ENCODE results near the gene CIAO3. TPM values are rescaled to one million over a fixed set of nuclear protein-coding genes. Genes with fewer than 3 reads are reported as not detected.
"Not testable (repeated sequence)": the region's sequence is repeated elsewhere in the genome, so short reads cannot be mapped to it uniquely, and the experiment has no call there.

CIAO3 gene
- total RNA-seq, 1 experiment from 2014 or later = 15.0 TPM

GRCh38 chr16:760545-761343 is 19.9 kb upstream of the CIAO3 start, which contains the start of gene MSLN:
MSLN (plus strand) TSS chr16:760734; CDS start chr16:762681, 1,947 bp downstream.
- DNase-seq (ENCODE audit: low spot score) = no peak

- DNase-seq (ENCODE audit: low spot score) = no peak
Observed at GRCh38 chr16:760065-760464, 19.3 kb upstream of the CIAO3 start.

DNA sequence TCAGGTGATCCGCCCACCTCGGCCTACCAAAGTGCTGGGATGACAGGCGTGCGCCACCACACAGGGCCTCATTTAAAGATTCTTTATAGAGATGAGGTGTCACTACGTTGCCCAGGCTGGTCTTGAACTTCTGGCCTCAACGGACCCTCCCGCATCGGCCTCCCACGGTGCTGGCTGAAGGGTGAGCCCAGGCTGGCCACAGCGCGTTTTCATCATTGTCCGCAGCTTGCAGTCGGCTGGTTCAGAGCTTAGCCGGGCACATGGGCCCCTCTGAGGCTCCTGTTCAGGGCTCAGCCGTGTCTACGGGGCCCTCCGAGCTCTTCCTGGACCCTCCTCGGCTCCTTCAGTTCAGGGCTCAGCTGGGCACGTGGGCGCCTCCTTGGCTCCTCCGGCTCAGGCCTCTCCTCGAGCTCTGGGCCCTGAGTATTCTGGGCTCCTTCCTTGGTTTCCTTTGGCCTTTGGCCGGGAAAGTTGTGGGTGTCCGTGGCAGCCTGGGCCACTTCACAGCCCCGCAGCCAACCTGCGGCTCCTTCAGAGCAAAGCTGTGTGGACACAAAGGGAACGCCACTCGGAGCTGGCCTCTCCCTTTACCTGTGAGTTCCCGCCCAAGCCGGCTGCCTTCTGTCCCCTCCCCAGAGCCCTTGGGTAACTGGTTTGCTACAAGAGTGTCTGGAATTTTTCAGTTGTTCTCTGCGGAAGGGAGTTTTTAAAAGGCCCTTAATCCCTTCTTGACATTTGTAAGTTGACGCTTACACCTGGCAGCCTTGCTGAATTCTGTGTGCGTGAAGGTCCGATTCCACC is 18.5 kb upstream of the CIAO3 start:
- no peak for DNase-seq (ENCODE audit: low spot score)

- DNase-seq (ENCODE audit: low spot score) = no peak
Observed at GRCh38 chr16:756428-756827, 15.6 kb upstream of the CIAO3 start.

DNA sequence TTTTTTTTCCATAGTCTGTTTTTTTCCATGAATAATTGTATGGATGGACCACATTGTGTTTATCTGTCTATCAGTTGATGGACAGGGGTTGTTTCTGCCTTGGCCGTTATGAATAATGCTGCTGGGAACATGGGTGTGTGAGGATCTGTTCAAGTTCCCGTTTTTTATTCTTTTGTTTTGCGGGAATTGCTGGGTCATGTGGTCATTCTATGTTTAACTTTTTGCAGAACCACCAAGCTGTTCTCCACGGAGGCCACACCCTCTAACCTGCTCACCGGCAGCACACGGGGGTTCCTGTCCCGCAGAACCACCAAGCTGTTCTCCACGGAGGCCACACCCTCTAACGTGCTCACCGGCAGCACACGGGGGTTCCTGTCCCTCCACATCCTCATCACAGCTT is 13.9 kb upstream of the CIAO3 start:
- no peak for DNase-seq (ENCODE audit: low spot score)

- DNase-seq (ENCODE audit: low spot score) = not testable (repeated sequence)
Observed at GRCh38 chr16:754121-754607, 13.4 kb upstream of the CIAO3 start.

GRCh38 chr16:752007-752312 is 11.2 kb upstream of the CIAO3 start:
- no peak for DNase-seq (ENCODE audit: low spot score)

- DNase-seq (ENCODE audit: low spot score) = no peak
Observed at GRCh38 chr16:751152-752006, 10.6 kb upstream of the CIAO3 start.

GRCh38 chr16:750485-750884 is 9.7 kb upstream of the CIAO3 start:
- no peak for DNase-seq (ENCODE audit: low spot score)

GRCh38 chr16:749010-749409 is 8.2 kb upstream of the CIAO3 start:
- DNase-seq (ENCODE audit: low spot score) = no peak

DNA sequence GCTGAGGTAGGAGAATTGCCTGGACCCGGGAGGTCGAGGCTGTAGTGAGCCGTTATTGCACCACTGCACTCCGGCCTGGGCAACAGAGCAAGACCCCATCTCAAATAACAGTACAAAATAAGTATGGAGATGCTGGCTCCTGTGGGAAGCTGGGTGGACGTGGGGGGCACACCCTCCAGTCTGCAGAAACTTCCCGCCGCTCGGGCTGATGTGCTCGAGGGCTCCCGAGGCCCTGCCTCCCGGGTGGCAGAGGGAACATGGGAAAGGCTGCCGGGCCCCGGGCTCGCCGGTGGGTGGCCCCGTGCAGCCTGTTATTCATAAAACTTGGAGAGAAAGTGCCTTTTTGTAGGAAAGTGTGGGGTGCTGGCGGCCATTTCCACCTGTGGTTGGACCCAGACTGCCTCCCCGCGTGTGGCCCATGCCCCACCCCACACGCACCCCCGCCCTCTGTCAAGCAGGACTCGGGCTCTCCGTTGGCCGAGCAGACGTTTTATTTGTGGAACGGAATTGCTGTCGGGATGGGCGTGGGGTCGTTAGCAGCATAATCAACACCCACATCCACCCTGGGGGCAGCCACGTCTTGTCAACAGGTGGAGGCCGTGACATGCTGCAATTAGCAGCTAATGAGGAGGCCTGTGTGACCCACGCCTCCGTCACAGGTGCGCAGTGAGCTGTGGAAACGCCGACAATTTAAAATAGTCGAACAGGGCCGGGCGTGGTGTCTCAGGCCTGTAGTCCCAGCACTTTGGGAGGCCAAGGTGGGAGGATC is 7.4 kb upstream of the CIAO3 start:
- DNase-seq (ENCODE audit: low spot score) = no peak

DNA sequence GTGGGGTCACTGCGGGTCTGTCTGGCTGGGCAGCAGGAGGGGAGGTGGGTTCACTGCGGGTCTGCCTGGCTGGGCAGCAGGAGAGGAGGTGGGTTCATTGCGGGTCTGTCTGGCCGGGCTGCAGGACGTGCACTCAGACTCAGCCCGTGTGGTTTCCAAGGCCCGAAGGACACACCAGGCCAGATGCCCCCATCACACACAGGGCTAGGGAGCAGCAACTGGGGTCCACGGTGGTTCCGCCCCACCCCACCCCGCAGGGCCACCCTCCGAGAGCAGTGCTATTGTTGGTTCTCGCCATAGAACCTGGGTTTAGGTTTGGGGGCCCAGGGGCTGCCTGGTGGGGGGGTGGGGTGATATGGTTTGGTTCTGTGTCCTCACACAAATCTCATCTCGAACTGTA is 5.8 kb upstream of the CIAO3 start:
- no peak for DNase-seq (ENCODE audit: low spot score)

GRCh38 chr16:745739-746138 is 4.9 kb upstream of the CIAO3 start:
- DNase-seq (ENCODE audit: low spot score) = no peak

DNA sequence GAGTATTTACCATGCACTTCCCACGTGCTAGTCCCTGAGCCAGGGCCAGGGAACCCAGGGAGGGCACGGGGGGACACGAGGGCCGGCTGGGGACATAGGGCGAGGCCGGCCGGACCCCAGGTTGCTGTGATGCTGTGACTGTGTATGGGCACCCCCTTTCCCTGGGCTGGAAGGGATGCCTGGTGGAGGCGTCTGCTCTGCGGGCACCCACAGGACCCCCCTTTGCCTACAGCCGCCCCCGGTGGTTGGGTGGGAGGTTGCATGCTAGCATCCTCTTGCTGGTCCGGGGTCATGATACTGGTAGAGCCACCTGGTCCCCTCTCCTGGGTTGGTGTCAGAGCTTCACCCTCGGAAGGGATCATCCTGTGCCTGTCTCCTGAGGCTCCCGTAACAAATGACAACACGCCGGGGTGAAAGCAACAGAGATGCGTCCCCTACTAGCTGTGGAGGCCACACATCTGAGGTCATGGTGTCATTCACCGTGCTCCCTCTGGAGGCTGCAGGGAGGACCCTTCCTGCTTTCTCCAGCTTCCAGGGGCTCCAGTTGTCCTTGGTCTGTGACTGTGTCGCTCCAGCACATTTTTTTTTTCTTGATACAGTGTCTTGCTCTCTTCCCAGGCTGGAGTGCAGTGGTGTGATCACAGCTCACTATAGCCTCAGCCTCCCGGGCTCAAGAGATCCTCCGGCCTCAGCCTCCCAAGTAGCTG is 3.1 kb upstream of the CIAO3 start:
- no peak for DNase-seq (ENCODE audit: low spot score)

GRCh38 chr16:742894-743293 is 2.1 kb upstream of the CIAO3 start:
- not testable (repeated sequence) for DNase-seq (ENCODE audit: low spot score)

DNA sequence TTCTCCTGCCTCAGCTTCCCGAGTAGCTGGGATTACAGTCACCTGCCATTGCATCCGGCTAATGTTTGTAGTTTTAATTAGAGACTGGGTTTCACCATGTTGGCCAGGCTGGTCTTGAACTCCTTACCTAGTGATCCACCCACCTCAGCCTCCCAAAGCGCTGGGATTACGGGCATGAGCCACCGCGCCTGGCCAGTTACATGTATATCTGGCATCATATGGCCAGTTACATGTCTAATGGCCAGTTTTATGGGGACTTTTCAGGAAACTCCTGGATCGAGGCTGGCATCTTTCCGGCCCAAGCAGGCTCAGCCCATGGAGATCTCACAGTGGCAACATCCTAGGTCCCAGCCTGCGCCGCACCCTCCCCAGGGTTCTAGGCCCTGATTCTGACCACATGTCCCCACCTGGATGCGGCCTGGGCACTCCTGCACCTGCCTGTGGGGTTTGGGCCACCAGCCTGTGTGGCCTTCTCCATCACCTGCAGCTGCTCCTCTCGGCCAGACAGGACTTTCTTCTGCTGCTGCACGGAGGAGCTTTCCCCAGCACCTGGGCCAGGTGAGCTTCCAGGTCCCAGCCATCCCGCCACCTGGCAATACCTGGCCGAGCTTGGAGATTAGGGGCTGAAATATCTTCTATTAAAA is 1.3 kb upstream of the CIAO3 start:
- DNase-seq (ENCODE audit: low spot score) = no peak

DNA sequence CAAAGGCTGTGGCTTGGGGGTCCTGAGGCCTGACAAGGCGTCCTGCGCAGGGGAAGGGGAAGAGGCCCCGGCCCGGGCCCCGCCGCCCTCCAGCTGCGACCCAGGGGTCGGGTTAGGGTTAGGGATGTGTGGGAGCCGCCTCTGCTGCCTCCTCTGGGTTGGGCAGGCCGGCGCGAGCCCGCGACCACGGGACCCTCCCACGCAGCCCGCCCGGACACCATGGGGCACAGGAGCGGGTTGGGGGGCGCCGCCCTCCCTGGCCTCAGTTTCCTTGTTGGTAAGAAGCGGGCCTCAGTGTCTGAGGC is 386 bp downstream of the CIAO3 start:
- DNase-seq (ENCODE audit: low spot score) = no peak

DNA sequence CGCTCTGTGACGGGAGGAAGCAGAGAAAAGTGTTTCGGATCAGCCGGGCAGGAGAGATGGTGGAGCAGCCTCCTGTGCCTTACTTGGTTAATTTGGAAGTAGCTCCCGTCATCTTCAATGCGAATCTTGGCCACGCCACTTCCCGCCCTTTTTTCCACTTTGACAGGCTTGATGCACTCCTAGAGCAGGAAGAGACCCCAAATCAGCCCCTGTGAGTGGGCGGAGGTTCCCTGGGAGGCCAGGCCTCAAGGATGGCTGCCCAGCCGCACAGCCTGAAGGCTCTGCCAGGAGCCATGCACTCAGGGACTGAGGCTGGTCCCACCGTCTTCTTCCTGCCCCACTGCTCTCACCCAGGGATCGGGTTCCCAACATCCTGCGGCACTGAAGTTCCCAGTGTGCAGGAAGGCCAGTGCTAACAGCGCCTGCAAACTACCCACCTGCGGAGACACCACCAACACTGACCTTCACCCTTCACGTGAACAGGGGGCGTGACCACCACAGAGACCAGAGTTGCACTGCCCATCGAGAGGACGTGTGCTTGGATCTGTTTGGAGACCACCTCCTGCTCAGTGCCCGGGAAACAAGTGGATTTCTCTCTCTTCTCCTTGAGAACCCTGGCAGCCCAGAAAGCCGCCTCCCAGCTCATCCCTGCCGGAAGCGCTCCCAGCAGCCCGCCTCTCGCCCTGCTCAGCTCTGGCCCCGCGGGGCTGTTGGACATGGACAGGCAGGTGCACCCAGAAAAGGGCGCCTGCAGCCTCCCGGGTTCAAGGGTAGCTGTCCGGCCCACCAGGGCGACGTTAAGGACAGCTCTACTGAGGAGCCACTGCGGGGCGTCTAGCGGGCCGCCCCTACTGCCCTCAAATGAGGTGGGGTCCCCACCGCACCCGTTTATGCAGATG is 988 bp downstream of the CIAO3 start:
- DNase-seq (ENCODE audit: low spot score) = no peak

GRCh38 chr16:736936-737481 is 3.8 kb downstream of the CIAO3 start:
- no peak for DNase-seq (ENCODE audit: low spot score)

Data from H4 (cell line).